Activated T-cell treated with anti-CD3 and anti-CD28 coated beads, Interleukin-2, amount 50 U/mL, for 24 hours (primary cell): ENCODE results near the gene POLR2E.

ENCODE experiments used
- DNase-seq: peaks from one replicate; pipeline ENCODE4 v3.0.0-alpha.2; 2020
- H3K27ac Mint-ChIP-seq: 2 replicates; pipeline ENCODE4 v1.8.0; 2020; ENCODE audit warnings: mild to moderate bottlenecking, mixed read lengths
- H3K27me3 Mint-ChIP-seq: 2 replicates; pipeline ENCODE4 v1.8.0; 2020; ENCODE audit warnings: mixed read lengths
- H3K36me3 Mint-ChIP-seq: 2 replicates; pipeline ENCODE4 v1.8.0; 2020; ENCODE audit warnings: low read depth, mixed read lengths
- H3K4me1 Mint-ChIP-seq: 2 replicates; pipeline ENCODE4 v1.8.0; 2020; ENCODE audit warnings: low read depth, mixed read lengths
- H3K4me3 Mint-ChIP-seq: 2 replicates; pipeline ENCODE4 v1.8.0; 2020; ENCODE audit warnings: mild to moderate bottlenecking, moderate library complexity, mixed read lengths
- H3K9me3 Mint-ChIP-seq: 2 replicates; pipeline ENCODE4 v1.8.0; 2020; ENCODE audit warnings: mixed read lengths

Gene POLR2E

DNA sequence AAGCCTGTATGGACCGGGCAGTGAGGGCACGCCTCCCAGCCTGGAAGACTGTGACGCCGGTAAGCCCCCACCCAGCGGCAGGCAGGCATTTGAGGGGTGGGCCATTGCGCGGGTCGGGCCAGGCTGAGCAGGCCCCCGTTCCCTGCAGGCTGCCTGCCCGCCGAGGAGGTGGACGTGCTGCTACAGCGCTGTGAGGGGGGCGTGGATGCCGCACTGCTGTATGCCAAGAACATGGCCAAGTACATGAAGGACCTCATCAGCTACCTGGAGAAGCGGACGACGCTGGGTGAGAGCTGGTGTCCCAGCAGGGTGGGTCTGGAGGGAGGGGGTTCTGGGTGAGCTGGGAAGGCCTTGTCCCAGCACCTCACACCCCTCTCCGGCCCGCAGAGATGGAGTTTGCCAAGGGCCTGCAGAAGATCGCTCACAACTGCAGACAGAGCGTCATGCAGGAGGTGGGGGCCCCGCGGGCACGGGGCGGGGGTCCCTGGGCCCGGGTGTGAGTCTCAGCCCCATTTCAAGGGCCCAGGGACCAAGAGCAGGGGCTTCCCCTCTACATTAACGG lies 21.1 kb downstream of the POLR2E start:
- peak; percentile 52 for DNase-seq
- Mint-ChIP-seq H3K4me1 (peaks cover 69% of the 10 kb centered on the region), H3K9me3 (no peaks in the 10 kb centered on the region), H3K27me3 (no peaks in the 10 kb centered on the region), H3K27ac (peak overlapping the region; percentile 79), H3K36me3 (peaks cover 78% of the 10 kb centered on the region), H3K4me3 (peak overlapping the region; percentile 62)

GRCh38 chr19:1073063-1073955 lies 21.9 kb downstream of the POLR2E start:
- DNase-seq = no peak
- Mint-ChIP-seq H3K9me3 (no peaks in the 10 kb centered on the region), H3K27me3 (no peaks in the 10 kb centered on the region), H3K4me1 (peaks cover 73% of the 10 kb centered on the region), H3K4me3 (peak overlapping the region; percentile 18), H3K27ac (peak overlapping the region; percentile 47), H3K36me3 (peaks cover 77% of the 10 kb centered on the region)

- Mint-ChIP-seq H3K4me3 (peak overlapping the region; percentile 20), H3K4me1 (peaks cover 67% of the 10 kb centered on the region), H3K27me3 (no peaks in the 10 kb centered on the region), H3K36me3 (peaks cover 75% of the 10 kb centered on the region), H3K9me3 (no peaks in the 10 kb centered on the region), H3K27ac (peak overlapping the region; percentile 87)
- no peak for DNase-seq
These were observed 22.7 kb downstream of the POLR2E start for GRCh38 chr19:1072371-1073015.

GRCh38 chr19:1070931-1071791 lies 24.0 kb downstream of the POLR2E start:
- H3K9me3 Mint-ChIP-seq = no peaks in the 10 kb centered on the region
- H3K4me3 Mint-ChIP-seq = peak overlapping the region; percentile 62
- no peak for DNase-seq
- peaks cover 62% of the 10 kb centered on the region for H3K4me1 Mint-ChIP-seq
- H3K27me3 Mint-ChIP-seq = no peaks in the 10 kb centered on the region
- peaks cover 64% of the 10 kb centered on the region for H3K36me3 Mint-ChIP-seq
- peak overlapping the region; percentile 87 for H3K27ac Mint-ChIP-seq

DNA sequence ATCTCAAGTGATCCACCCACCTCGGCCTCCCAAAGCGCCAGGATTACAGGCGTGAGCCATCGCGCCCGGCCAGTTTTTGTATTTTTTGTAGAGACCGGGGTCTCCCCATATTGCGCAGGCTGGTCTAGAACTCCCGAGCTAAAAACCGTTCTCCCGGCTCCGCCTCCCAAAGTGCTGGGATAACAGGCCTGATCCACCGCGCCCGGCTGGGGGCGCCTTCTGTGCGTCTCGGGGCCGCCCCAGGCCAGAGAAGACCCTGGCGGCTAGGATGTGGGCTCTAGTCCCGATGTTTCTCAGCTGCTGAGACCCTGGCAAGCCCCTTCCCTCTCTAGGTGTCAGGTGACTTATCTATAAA lies 24.6 kb downstream of the POLR2E start:
- Mint-ChIP-seq H3K4me1 (peaks cover 62% of the 10 kb centered on the region), H3K4me3 (peak overlapping the region; percentile 90), H3K9me3 (no peaks in the 10 kb centered on the region), H3K36me3 (peaks cover 57% of the 10 kb centered on the region), H3K27ac (peak overlapping the region; percentile 52), H3K27me3 (no peaks in the 10 kb centered on the region)
- DNase-seq = no peak

- no peaks in the 10 kb centered on the region for H3K9me3 Mint-ChIP-seq
- no peaks in the 10 kb centered on the region for H3K27me3 Mint-ChIP-seq
- H3K36me3 Mint-ChIP-seq = peaks cover 52% of the 10 kb centered on the region
- DNase-seq = peak; percentile 72
- H3K4me1 Mint-ChIP-seq = peaks cover 69% of the 10 kb centered on the region
- peak overlapping the region; percentile 94 for H3K27ac Mint-ChIP-seq
- H3K4me3 Mint-ChIP-seq = peak overlapping the region; percentile 90
These were observed 26.0 kb downstream of the POLR2E start for GRCh38 chr19:1069009-1069779.

DNA sequence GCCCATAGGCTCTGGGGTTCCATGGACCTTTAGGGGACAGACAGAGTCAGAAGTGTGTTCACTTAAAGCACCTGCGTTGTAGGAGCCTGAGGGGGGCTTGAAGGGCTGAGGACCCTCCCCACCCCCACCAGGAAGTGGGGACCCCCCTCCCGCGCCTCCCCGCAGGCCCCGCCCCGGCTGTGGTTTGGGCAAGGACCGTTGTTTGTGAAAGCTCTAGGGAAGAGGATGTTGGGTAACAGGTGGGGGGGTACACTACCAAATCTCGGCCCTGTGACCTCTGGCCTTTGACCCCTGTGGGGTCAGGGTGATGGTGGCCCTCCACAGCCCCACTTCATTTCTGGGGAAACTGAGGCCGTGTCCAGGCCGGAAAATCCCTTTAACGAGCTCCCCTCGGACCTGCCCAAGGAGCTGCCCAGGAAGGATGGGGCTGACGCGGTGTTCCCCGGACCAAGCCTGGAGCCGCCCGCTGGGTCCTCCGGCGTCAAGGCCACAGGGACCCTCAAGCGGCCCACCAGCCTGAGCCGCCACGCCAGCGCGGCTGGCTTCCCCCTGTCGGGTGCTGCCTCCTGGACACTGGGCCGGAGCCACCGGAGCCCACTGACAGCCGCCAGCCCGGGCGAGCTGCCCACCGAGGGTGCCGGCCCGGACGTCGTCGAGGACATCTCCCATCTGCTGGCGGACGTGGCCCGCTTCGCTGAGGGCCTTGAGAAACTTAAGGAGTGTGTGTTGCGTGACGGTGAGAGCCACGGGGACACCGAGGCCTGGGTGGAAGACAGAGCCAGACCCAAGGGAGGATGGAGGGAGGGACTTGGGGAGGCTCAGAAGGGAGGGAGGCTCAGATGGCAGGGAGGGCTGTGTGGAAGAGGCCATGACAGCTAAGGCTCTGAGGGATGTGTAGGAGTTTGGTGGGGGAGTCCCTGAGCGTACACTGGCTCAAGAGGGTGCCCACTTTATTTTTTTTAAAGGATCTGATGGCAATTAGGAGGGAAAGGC lies 26.9 kb downstream of the POLR2E start:
- peaks cover 63% of the 10 kb centered on the region for H3K4me1 Mint-ChIP-seq
- peak overlapping the region; percentile 90 for H3K4me3 Mint-ChIP-seq
- peak; percentile 77 for DNase-seq
- H3K27ac Mint-ChIP-seq = peak overlapping the region; percentile 94
- H3K9me3 Mint-ChIP-seq = no peaks in the 10 kb centered on the region
- peaks cover 44% of the 10 kb centered on the region for H3K36me3 Mint-ChIP-seq
- H3K27me3 Mint-ChIP-seq = no peaks in the 10 kb centered on the region

DNA sequence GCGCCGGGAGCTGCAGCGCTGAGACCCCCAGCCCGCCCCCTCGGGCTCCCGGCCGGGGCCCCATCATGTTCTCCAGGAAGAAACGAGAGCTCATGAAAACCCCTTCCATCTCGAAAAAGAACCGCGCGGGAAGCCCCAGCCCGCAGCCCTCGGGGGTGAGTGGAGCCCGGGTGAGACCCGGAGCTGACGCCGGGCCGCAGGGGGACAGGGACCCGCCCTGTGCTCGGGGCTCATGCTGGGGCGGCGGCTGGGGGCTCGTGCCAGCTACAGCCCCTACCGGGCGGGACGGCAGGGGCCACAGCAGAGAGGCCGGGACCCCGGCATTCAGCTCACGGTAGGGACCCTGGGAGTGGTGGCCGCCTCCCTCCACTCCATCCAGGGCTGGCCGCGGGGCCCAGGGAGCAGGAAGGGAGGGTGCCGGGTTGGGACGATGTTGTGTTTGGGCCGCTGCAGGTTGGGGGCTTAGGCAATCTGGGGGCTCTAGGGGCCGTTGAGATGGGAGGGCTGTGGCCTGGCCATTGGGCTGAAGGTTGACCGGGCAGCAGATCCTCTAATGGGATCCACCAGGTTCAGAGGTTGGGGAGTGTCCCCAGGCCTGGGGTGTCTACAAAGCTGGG lies 27.7 kb downstream of the POLR2E start:
- DNase-seq = no peak
- peak overlapping the region; percentile 90 for H3K4me3 Mint-ChIP-seq
- H3K4me1 Mint-ChIP-seq = peaks cover 54% of the 10 kb centered on the region
- peak overlapping the region; percentile 92 for H3K27ac Mint-ChIP-seq
- H3K9me3 Mint-ChIP-seq = no peaks in the 10 kb centered on the region
- no peaks in the 10 kb centered on the region for H3K27me3 Mint-ChIP-seq
- peaks cover 35% of the 10 kb centered on the region for H3K36me3 Mint-ChIP-seq

DNA sequence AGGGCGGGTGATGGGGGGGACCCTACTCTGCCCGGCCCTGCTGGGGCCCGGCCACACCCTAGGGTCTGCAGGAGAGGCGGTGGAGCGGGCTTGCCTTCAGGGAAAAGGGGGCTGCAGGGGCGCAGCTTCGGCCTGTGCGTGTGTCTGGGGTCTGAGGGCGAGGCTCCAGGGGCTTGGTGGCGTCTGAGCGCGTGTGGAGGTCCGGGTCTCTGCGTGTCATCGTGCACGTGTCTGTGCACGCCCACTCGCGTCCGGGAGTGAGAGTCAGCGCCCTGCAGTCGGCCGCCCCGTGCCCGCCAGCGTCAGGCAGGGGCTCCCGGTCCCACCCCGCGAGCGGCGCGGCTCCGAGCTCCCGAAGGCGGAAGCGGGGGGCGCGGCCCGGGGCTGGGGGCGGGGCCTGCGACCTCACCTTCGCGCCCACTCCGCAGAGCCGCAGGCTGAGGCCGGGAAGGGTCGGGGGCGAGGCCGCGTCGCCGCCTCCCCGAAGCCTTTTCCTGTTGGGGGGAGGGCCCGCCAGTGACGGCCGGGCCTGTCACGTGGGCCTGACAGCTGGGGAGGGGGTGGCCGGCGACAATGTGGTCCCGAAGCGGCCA lies 28.3 kb downstream of the POLR2E start, which contains the start of gene ARHGAP45:
ARHGAP45 (plus strand) TSS at position 420 of the 593 bp plus-strand sequence. CDS start 239 bp downstream, outside the sequence.
- H3K4me3 Mint-ChIP-seq = peak within 1 kb of the TSS; percentile 90
- peaks cover 48% of the 10 kb centered on the region for H3K4me1 Mint-ChIP-seq
- H3K27me3 Mint-ChIP-seq = no peaks in the 10 kb centered on the region
- peaks cover 29% of the 10 kb centered on the region for H3K36me3 Mint-ChIP-seq
- no peaks in the 10 kb centered on the region for H3K9me3 Mint-ChIP-seq
- peak within 1 kb of the TSS; percentile 92 for H3K27ac Mint-ChIP-seq
- DNase-seq = peak; percentile 88

GRCh38 chr19:1066251-1066747 lies 28.9 kb downstream of the POLR2E start:
- H3K4me3 Mint-ChIP-seq = peak overlapping the region; percentile 70
- H3K9me3 Mint-ChIP-seq = no peaks in the 10 kb centered on the region
- DNase-seq = no peak
- H3K27ac Mint-ChIP-seq = no peak overlapping the region
- H3K27me3 Mint-ChIP-seq = no peaks in the 10 kb centered on the region
- peaks cover 26% of the 10 kb centered on the region for H3K36me3 Mint-ChIP-seq
- peaks cover 45% of the 10 kb centered on the region for H3K4me1 Mint-ChIP-seq

- DNase-seq = no peak
- no peak overlapping the region for H3K27ac Mint-ChIP-seq
- H3K9me3 Mint-ChIP-seq = no peaks in the 10 kb centered on the region
- H3K36me3 Mint-ChIP-seq = peaks cover 24% of the 10 kb centered on the region
- peak overlapping the region; percentile 8 for H3K4me3 Mint-ChIP-seq
- H3K4me1 Mint-ChIP-seq = peaks cover 44% of the 10 kb centered on the region
- no peaks in the 10 kb centered on the region for H3K27me3 Mint-ChIP-seq
These were observed 29.5 kb downstream of the POLR2E start for GRCh38 chr19:1065606-1066109.
